ENCODE measurements around the gene NFX1. TPM values are rescaled to one million over a fixed set of nuclear protein-coding genes. Genes with fewer than 3 reads are reported as not detected.

The NFX1 gene
- total and polyA plus RNA-seq, 10 of the 15 experiments (the other 5 are each of a cell fraction or from before 2014, with no cell fraction given): 11.9 to 45.1 (median 36.1) TPM

GRCh38 chr9:33379666-33380389 lies 89.5 kb downstream of the NFX1 start (continued):
- TF ChIP-seq EZH2 (IDR thresholded peaks at IDR 0.05; ENCODE audit: borderline replicate concordance, control insufficient read depth, low read depth, low read length) (no peak), POU2F2 (IDR thresholded peaks at IDR 0.05; ENCODE audit: borderline replicate concordance, low read depth, low read length) (no peak)

GRCh38 chr9:33380390-33381094 lies 90.2 kb downstream of the NFX1 start:
- no peak for TF ChIP-seq RELA (IDR thresholded peaks at IDR 0.05; ENCODE audit: borderline replicate concordance, partially characterized antibody)
- TF ChIP-seq SP1 (IDR thresholded peaks at IDR 0.05; ENCODE audit: low read depth, low read length): no peak
- no peak for TF ChIP-seq ZSCAN29 (IDR thresholded peaks at IDR 0.05)
- TF ChIP-seq BHLHE40 (IDR thresholded peaks at IDR 0.05; ENCODE audit: borderline replicate concordance in 1 of 2, low read depth in 2 of 2, low read length in 1 of 2): peak in 1 of 2 experiments; percentile 62; a peak in 2 of 4 replicates
- TF ChIP-seq GABPA (IDR thresholded peaks at IDR 0.05; ENCODE audit: low read depth): no peak
- no peak for TF ChIP-seq PKNOX1 (IDR thresholded peaks at IDR 0.05)
- peak; percentile 70; the same call in 1 of the 3 replicates for TF ChIP-seq POU2F2 (IDR thresholded peaks at IDR 0.05; ENCODE audit: borderline replicate concordance, low read depth, low read length)
- BruUV-seq (replicated peaks): no TSS peak
- Histone ChIP-seq H3K9me3 (replicated peaks; ENCODE audit: control insufficient read depth, insufficient read depth, low read length) (no peaks in the 10 kb centered on the region), H3K4me2 (ENCODE audit: control insufficient read depth, insufficient read depth) (no peak overlapping the region), H3K4me1 (ENCODE audit: control insufficient read depth, insufficient read depth, low read length) (no peaks in the 10 kb centered on the region), H2AFZ (ENCODE audit: control insufficient read depth, low read depth, low read length) (no peak overlapping the region), H3K27me3 (replicated peaks in 1 of 2; ENCODE audit: control insufficient read depth in 2 of 2, insufficient read depth in 2 of 2, low read length in 1 of 2) (no peaks in the 10 kb centered on the region), H3K9ac (ENCODE audit: control insufficient read depth, insufficient read depth, low read length) (no peak overlapping the region), H3K79me2 (ENCODE audit: control insufficient read depth, insufficient read depth, low read length) (no peaks in the 10 kb centered on the region), H4K20me1 (ENCODE audit: control insufficient read depth, insufficient read depth) (no peaks in the 10 kb centered on the region), H3K36me3 (ENCODE audit: control insufficient read depth in 2 of 2, insufficient read depth in 2 of 2, low read length in 1 of 2) (no peaks in the 10 kb centered on the region), H3K4me3 (no peak overlapping the region), H3K27ac (ENCODE audit: control insufficient read depth, insufficient read depth) (no peak overlapping the region)
- FAIRE-seq (no peak), DNase-seq (ENCODE audit: low read depth, low spot score) (no peak), ATAC-seq (peak; percentile 58)
- in situ Hi-C loops (cut with MboI): no loop called here
- WGBS (ENCODE audit: insufficient coverage, insufficient replicate concordance, low lambda C conversion rate, missing lambda C conversion rate): 73% methylated on average over 5 of the region's 5 CpGs
- ChIA-PET SMC1A (ENCODE audit: uncharacterized antibody, unreplicated experiment) (no interaction called here), CTCF (interaction anchor here (1.9 kb wide), 1 partner anchor 72 kb away, joined by 5 read pairs; no protein-coding TSS in a partner anchor), POLR2A (no interaction called here), RAD21 (ENCODE audit: unreplicated experiment) (no interaction called here)
- intact Hi-C loops (cut with micrococcal nuclease; ENCODE audit: unreplicated experiment): no loop called here

Measured in GM12878 (cell line).